ENCODE measurements around the gene BTBD2.

BTBD2 gene

DNA sequence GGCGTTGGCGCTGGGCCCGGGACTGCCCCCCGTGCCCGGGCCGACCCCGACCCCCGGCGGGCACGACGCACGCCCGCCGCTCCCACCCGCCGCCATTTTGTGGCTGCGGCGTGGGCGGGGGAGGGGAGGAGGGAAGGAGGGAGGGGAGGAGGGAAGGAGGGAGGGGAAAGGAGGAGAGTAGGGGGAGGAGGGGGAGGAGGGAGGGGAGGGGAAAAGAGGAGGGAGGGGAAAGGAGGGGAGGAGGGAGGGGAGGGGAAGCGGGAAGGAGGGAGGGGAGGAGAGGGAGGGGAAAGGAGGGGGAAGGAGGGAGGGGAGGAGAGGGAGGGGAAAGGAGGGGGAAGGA is at the start of gene BTBD2:
Gene BTBD2, minus strand, starts transcription at position 107 of the 343 bp plus-strand sequence. Its CDS starts 11 bp downstream, at position 96.
- no peak for DNase-seq (ENCODE audit: low spot score)

GRCh38 chr19:2064788-2065524 is 49.4 kb upstream of the BTBD2 start:
- no peak for DNase-seq (ENCODE audit: low spot score)

GRCh38 chr19:2064395-2064787 is 48.9 kb upstream of the BTBD2 start:
- no peak for DNase-seq (ENCODE audit: low spot score)

GRCh38 chr19:2063824-2064223 is 48.3 kb upstream of the BTBD2 start:
- no peak for DNase-seq (ENCODE audit: low spot score)

GRCh38 chr19:2062770-2063169 is 47.3 kb upstream of the BTBD2 start:
- DNase-seq (ENCODE audit: low spot score) = no peak

- DNase-seq (ENCODE audit: low spot score) = no peak
Measured at GRCh38 chr19:2062389-2062729, 46.8 kb upstream of the BTBD2 start.

GRCh38 chr19:2061495-2062388 is 46.2 kb upstream of the BTBD2 start:
- DNase-seq (ENCODE audit: low spot score) = peak; percentile 99

DNA sequence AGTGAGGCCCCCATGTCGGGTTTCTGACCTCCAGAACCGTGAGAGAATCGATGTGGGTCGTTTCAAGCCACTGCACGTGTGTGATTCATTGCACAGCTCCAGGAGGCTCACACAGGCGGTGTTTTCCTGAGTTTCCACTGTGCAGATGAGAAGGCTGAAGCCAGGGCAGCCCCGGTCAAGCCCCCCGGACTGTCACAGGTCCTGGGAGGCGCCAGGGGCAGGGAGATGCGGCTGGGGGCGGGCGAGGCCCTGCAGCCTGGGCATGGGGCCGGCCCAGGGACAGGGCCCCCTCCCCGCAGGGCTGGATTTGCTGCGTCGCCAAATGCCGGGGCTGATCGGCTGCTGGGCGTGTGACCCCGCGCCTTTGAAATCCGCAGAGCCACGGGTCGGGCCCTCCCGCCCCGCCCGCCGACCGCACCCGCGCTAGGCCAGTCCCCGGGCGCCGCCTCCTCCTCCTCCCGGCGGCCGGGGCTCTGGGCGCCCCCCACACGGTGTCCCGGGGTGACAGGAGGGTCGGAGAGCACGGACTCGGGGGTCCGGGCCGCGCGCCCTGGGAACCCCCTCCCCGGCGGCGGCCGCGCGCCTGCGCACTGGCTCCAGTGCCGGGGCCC is 45.5 kb upstream of the BTBD2 start:
- DNase-seq (ENCODE audit: low spot score) = no peak

DNA sequence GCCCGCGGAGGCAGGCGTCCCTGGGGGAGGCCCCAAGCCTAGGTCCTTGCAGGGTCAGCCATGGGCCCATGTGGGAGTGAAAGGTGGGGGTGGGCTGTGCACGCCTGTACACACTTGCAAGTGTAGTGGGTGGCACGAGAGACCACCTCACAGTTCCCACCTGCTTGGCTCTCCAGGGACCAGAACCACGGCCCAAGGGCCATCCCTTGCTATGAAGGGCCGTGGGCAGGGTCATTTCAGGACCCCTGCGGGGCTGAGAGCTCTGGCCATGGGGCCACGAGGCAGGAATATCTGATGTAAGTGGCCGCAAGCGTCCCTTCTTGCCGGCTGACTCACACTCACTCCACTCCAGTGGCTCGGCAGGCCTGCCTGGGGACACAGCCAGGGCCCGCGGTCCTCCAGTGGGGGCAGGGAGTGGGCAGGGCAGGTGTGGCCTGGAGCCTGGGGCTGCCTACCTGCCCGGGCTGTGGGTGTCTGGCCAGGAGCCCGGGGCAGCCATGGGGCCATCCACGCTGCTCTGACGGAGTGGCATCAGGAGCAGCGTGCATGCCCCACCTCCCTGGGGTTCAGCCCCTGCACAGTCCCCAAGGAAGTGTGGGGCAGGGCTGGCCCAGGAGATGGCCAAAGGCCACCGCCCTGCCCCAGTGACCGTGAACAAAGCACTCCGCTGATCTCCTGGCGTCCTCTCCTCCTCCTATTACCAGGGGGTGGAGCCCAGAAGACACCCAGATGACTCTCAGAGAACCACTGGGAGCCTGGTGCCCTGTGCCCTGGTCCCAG is 44.1 kb upstream of the BTBD2 start:
- DNase-seq (ENCODE audit: low spot score) = no peak

- no peak for DNase-seq (ENCODE audit: low spot score)
Measured at GRCh38 chr19:2058570-2059421, 43.3 kb upstream of the BTBD2 start.

DNA sequence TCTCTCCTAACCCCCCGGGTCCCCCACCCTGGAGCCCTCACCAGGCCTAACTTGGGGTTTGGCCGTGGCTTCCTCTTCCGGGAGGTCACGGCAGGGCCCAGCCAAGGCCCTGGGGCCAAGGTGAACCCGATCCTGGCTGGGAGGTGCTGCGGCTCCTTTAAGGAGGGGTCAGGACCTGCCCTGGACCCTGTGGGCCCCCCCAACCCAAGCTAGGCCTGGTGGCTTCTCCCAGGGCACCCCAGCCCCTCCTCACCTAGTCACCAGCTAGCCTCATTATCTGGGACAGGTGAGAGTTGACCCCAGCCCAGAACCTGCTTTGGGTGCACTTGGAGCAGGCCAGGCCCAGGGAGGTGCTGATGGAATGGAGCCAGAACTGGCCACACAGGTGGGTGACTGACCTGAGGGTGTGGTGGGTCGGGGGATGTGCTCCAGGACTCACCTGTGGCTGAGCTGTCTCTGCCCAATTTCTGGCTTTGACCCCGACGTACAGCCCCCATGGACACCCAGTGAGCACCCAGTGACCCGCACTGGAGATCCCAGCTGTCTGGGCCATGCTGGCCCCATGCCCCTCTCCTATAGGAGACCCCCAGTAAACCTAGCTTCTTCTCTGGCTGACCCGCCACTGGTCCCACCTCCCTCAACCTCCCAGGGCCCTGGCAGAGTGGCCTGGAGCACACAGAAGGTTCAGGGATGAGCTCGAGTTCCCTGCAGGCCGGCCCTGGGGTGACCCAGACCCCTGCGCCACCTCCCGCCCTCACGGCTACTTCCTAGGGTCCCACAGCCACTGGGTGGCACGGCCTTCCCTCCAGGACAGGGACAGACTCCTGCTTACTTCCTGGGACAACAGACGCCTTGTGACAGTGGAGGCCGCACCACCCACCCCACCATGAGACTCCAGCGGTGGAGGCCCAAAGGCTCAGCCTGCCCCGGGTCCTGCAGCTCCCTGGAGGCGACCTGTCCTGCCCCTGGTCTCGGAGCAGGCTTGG is 42.3 kb upstream of the BTBD2 start:
- DNase-seq (ENCODE audit: low spot score) = no peak

DNA sequence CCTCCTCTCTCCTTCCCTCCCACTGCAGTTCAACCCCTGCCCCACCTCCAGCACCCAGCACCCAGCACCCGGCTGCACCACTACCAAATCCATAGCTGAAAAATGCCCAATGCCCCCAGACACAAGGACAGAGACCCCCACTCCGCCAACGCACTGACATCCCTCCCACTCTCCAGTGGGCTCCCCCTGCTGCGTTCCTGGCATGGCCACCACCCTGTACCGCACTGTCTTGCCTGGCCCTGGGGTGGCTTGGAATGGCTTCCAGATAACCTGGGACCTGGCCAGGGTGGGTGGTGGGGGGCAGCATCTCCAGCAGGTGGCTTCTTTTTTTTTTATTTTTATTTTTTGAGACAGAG is 41.3 kb upstream of the BTBD2 start:
- no peak for DNase-seq (ENCODE audit: low spot score)

- DNase-seq (ENCODE audit: low spot score) = no peak
Measured at GRCh38 chr19:2055931-2056836, 40.7 kb upstream of the BTBD2 start.

DNA sequence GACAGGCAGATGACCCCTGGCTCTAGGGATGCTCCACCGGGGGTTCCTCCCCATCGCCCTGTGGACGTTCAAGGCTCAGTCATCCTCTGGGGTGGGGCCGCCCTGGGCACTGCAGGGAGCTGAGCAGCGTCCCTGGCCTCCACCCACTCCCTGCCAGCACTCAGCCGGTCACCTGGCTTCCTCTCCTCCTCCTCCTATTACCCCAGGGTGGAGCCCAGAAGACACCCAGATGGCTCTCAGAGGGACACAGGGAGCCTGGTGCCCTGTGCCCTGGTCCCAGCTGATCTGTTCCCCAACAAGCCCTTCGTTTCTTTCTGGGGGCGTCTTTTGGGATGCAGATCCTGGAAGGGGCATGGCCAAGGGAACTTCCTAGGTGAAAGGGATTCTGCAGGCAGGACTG is 39.2 kb upstream of the BTBD2 start:
- no peak for DNase-seq (ENCODE audit: low spot score)

- DNase-seq (ENCODE audit: low spot score) = no peak
Measured at GRCh38 chr19:2053601-2054389, 38.3 kb upstream of the BTBD2 start.

GRCh38 chr19:2051773-2052704 is 36.5 kb upstream of the BTBD2 start:
- DNase-seq (ENCODE audit: low spot score) = no peak
